Prostate gland (tissue), 2 donors: ENCODE results near the gene UBAC2. TPM values are rescaled to one million over a fixed set of nuclear protein-coding genes. Genes with fewer than 3 reads are reported as not detected.

Source experiments
- DNase-seq: peaks from one replicate; pipeline ENCODE4 v3.0.0-alpha.2; 2019; ENCODE audit warnings: low spot score
- H3K27ac ChIP-seq, 2 donors: fragments of 200-600 bp; sonication (generic); 2 replicates each; pipeline ENCODE4 v1.5.1; 2017 to 2019
- H3K27me3 ChIP-seq: fragments of 200-600 bp; sonication (generic); replicated peaks from 2 replicates; pipeline ENCODE4 v1.5.1; 2019; ENCODE audit not compliant: insufficient read depth
- H3K36me3 ChIP-seq, 2 donors: fragments of 200-600 bp; sonication (generic); 1 replicate in 1 of 2; 2 replicates in 1 of 2; pipeline versions ENCODE4 v1.5.1 to v1.8.1; 2017 to 2019
- H3K4me1 ChIP-seq: fragments of 200-600 bp; sonication (generic); replicated peaks from 2 replicates; pipeline ENCODE4 v1.5.1; 2019
- H3K4me3 ChIP-seq, 2 donors: fragments of 200-600 bp; sonication (generic); 2 replicates each; pipeline ENCODE4 v1.5.1; 2017 to 2019
- H3K9me3 ChIP-seq: fragments of 200-600 bp; sonication (generic); 2 replicates; pipeline ENCODE4 v1.5.1; 2017
- POLR2A ChIP-seq: fragments of 450-650 bp; IDR thresholded peaks from one replicate; pipeline ENCODE4 v1.6.1; 2016; ENCODE audit warnings: antibody characterized with exemption, mild to moderate bottlenecking
- POLR2AphosphoS5 ChIP-seq: sonication (generic); formaldehyde crosslinking; IDR thresholded peaks from one replicate; pipeline ENCODE4 v1.6.1; 2017; ENCODE audit warnings: antibody characterized with exemption
- WGBS: methylation state at CpG from one replicate; pipeline ENCODE4 v1.1.5; 2018; 5-methylcytosine and 5-hydroxymethylcytosine counted together
- intact Hi-C: fragments of 100-400 bp; cut with DNase I; formaldehyde crosslinking; loops from one replicate; pipeline ENCODE4 v1.14.2; 2022
- total RNA-seq, 2 donors: library from RNA; depleted of rRNA; stranded (reverse); fragments of >200 nt; gene quantifications; one replicate each; pipeline ENCODE4 v1.1.0, GENCODE V29; 2016
- TF ChIP-seq, protein P1 (sequence below), 4 experiments: fragments of 200-600 bp in 2 of 4; fragments of 450-650 bp in 2 of 4; sonication (generic) in 2 of 4; IDR thresholded peaks; 1 replicate in 3 of 4; 2 replicates in 1 of 4; pipeline ENCODE4 v1.5.1; 2016 to 2019; ENCODE audit warnings: antibody characterized with exemption in 4 of 4, mild to moderate bottlenecking in 2 of 4, moderate library complexity in 2 of 4

Gene UBAC2
- total RNA-seq, 2 donors from 2014 or later: 60.7 to 86.9 TPM

GRCh38 chr13:99265821-99266426 is 65.3 kb downstream of the UBAC2 start:
- H3K27ac ChIP-seq: no peak overlapping the region
- TF ChIP-seq POLR2A (no peak), POLR2AphosphoS5 (peak; percentile 17)
- TF ChIP-seq, protein P1, sequence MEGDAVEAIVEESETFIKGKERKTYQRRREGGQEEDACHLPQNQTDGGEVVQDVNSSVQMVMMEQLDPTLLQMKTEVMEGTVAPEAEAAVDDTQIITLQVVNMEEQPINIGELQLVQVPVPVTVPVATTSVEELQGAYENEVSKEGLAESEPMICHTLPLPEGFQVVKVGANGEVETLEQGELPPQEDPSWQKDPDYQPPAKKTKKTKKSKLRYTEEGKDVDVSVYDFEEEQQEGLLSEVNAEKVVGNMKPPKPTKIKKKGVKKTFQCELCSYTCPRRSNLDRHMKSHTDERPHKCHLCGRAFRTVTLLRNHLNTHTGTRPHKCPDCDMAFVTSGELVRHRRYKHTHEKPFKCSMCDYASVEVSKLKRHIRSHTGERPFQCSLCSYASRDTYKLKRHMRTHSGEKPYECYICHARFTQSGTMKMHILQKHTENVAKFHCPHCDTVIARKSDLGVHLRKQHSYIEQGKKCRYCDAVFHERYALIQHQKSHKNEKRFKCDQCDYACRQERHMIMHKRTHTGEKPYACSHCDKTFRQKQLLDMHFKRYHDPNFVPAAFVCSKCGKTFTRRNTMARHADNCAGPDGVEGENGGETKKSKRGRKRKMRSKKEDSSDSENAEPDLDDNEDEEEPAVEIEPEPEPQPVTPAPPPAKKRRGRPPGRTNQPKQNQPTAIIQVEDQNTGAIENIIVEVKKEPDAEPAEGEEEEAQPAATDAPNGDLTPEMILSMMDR (IDR thresholded peaks at IDR 0.05): peak in 3 of 4 experiments; percentile 62 to 67 (median 63)
- no peak for DNase-seq
- no peaks in the 10 kb centered on the region for H3K36me3 ChIP-seq
- no peak overlapping the region for H3K4me3 ChIP-seq
- H3K27me3 ChIP-seq: no peaks in the 10 kb centered on the region
- intact Hi-C loops: loop anchor here (2.0 kb wide), 1 partner anchor 89 kb away; no protein-coding TSS in a partner anchor
- 29% methylated on average over 3 of the region's 3 CpGs for WGBS
- H3K4me1 ChIP-seq: no peaks in the 10 kb centered on the region
- H3K9me3 ChIP-seq: no peaks in the 10 kb centered on the region

DNA sequence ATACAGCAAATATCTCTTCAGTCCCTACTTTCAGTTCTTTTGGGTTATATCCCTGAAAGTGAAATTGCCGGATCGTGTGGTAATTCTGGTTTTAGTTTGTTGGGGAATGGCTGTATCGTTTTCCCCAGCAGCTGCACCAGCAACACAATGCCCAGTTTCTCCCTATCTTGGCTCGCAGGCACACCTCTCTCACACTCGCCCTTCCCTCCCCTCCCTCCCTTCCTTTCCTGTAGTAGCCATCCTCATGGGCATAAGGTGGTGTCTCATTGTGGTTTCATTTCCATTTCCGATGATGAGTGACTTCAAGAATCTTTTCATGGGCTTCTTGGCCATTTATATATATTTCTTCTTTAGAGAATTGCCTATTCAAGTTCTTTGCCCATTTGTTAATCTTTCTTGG is 66.2 kb downstream of the UBAC2 start:
- H3K4me1 ChIP-seq: no peaks in the 10 kb centered on the region
- no peaks in the 10 kb centered on the region for H3K27me3 ChIP-seq
- 87% methylated on average over 6 of the region's 6 CpGs for WGBS
- TF ChIP-seq, protein P1 (IDR thresholded peaks at IDR 0.05): no peak
- TF ChIP-seq POLR2A: no peak
- no peak for TF ChIP-seq POLR2AphosphoS5
- H3K4me3 ChIP-seq: no peak overlapping the region
- no peak overlapping the region for H3K27ac ChIP-seq
- H3K36me3 ChIP-seq: no peaks in the 10 kb centered on the region
- H3K9me3 ChIP-seq: no peaks in the 10 kb centered on the region
- intact Hi-C loops: no loop called here
- DNase-seq: no peak

DNA sequence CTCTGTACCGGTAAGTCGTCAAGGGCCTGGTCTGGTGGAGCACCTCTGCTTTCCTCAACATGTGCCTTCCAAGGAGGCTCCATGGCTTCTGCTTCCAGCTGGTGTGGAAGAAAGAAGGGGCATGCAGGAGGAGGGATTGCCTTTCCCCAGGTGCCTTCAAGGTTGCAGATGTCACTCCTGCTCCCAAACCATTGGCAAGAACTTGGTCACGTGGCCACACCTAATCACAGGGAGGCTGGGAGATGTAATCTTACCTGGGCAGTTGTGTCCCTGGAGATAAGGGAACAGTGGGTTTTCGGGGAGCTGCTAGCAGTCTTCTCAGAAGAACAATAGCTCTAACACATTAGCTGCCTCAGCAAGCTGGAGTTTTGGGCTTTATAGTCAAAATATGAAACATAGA is 67.3 kb downstream of the UBAC2 start:
- WGBS: 90% methylated on average over 4 of the region's 4 CpGs
- Histone ChIP-seq H3K4me1 (no peaks in the 10 kb centered on the region), H3K4me3 (no peak overlapping the region), H3K27ac (no peak overlapping the region), H3K27me3 (no peaks in the 10 kb centered on the region), H3K9me3 (no peaks in the 10 kb centered on the region), H3K36me3 (no peaks in the 10 kb centered on the region)
- TF ChIP-seq POLR2A (no peak), POLR2AphosphoS5 (no peak)
- TF ChIP-seq, protein P1 (IDR thresholded peaks at IDR 0.05): no peak
- intact Hi-C loops: loop anchor here (2.0 kb wide), 1 partner anchor 167 kb away; no protein-coding TSS in a partner anchor
- no peak for DNase-seq

DNA sequence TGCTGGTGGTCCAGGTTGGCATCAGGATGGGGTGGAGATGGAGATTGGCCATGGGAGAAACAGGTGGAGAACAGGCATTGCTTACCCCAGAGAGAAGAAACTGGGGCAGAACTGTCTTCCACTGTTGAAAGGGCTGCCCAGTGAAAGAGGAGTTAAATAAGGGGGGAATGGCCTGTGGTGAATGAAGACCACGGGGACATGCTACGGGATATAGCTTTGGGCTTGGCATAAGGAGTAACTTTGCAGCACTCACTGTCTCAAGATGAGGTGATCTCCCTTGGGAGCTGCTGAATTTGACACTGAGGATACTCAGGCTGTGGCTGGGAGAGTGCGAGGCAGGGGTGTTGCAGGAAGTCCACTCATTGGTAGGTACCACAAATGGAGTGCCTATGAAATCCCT is 68.2 kb downstream of the UBAC2 start:
- H3K4me1 ChIP-seq: no peaks in the 10 kb centered on the region
- H3K9me3 ChIP-seq: no peaks in the 10 kb centered on the region
- 85% methylated on average over 3 of the region's 3 CpGs for WGBS
- intact Hi-C loops: loop anchor here (2.0 kb wide), 1 partner anchor 166 kb away; no protein-coding TSS in a partner anchor
- H3K27me3 ChIP-seq: no peaks in the 10 kb centered on the region
- H3K27ac ChIP-seq: no peak overlapping the region
- H3K4me3 ChIP-seq: no peak overlapping the region
- no peak for DNase-seq
- no peak for TF ChIP-seq POLR2AphosphoS5
- TF ChIP-seq, protein P1 (IDR thresholded peaks at IDR 0.05): no peak
- H3K36me3 ChIP-seq: no peaks in the 10 kb centered on the region

GRCh38 chr13:99269627-99270241 is 69.1 kb downstream of the UBAC2 start:
- no peak overlapping the region for H3K27ac ChIP-seq

More at GRCh38 chr13:99269627-99270241, 69.1 kb downstream of the UBAC2 start:
- Histone ChIP-seq H3K4me1 (no peaks in the 10 kb centered on the region), H3K9me3 (no peaks in the 10 kb centered on the region), H3K36me3 (no peaks in the 10 kb centered on the region), H3K4me3 (no peak overlapping the region), H3K27me3 (no peaks in the 10 kb centered on the region)
- DNase-seq: no peak
- WGBS: 70% methylated on average over 3 of the region's 3 CpGs
- TF ChIP-seq POLR2AphosphoS5: no peak
- no peak for TF ChIP-seq POLR2A
- TF ChIP-seq, protein P1 (IDR thresholded peaks at IDR 0.05): peak in 3 of 4 experiments; percentile 54 to 66 (median 66)
- intact Hi-C loops: loop anchor here (2.0 kb wide), 1 partner anchor 165 kb away; no protein-coding TSS in a partner anchor
